ENCODE data around the gene SLC35D1.

The SLC35D1 gene

DNA sequence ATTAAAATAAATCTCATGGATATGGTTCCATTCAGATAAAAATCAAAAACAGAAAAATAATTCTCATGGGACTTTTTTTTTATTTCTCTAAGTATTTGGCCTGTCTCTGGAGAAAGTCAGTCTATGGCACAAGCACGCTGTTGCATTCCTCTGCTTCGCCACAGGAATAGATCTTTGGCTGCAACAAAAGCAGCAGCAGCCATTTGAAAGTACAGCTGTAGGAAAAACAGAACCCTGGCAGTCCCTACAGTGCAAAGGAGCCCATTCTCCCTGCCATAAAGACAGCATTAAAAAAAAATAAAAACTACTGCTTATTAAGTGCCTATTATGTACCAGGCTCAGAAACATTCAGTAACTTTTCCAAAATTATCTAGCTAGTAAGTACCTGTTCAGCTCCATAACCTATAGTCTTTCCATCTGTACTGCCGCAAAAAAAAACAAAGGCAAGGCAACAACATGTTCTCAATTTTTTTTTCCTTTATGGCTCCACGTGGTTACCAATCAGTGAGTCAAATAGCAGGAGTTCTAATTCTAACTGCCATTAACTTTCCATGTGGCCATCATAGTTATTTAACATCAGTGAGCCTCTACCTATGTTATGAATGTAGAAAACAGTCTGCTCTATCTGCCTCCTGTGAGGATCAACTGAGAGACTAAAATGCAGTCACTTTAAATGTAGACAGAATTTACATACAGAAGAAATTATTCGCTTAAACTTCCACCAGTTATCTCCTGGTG lies 22.7 kb downstream of the SLC35D1 start:
- TF ChIP-seq, protein P1, sequence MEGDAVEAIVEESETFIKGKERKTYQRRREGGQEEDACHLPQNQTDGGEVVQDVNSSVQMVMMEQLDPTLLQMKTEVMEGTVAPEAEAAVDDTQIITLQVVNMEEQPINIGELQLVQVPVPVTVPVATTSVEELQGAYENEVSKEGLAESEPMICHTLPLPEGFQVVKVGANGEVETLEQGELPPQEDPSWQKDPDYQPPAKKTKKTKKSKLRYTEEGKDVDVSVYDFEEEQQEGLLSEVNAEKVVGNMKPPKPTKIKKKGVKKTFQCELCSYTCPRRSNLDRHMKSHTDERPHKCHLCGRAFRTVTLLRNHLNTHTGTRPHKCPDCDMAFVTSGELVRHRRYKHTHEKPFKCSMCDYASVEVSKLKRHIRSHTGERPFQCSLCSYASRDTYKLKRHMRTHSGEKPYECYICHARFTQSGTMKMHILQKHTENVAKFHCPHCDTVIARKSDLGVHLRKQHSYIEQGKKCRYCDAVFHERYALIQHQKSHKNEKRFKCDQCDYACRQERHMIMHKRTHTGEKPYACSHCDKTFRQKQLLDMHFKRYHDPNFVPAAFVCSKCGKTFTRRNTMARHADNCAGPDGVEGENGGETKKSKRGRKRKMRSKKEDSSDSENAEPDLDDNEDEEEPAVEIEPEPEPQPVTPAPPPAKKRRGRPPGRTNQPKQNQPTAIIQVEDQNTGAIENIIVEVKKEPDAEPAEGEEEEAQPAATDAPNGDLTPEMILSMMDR (IDR thresholded peaks at IDR 0.05; ENCODE audit: unreplicated experiment in 3 of 3): no peak
- Mint-ChIP-seq H3K27ac (no peak overlapping the region), H3K9me3 (peaks cover 23% of the 10 kb centered on the region), H3K4me1 (no peaks in the 10 kb centered on the region), H3K4me3 (no peak overlapping the region), H3K27me3 (ENCODE audit: low read depth) (no peaks in the 10 kb centered on the region), H3K36me3 (ENCODE audit: low read depth) (peaks cover 72% of the 10 kb centered on the region)

DNA sequence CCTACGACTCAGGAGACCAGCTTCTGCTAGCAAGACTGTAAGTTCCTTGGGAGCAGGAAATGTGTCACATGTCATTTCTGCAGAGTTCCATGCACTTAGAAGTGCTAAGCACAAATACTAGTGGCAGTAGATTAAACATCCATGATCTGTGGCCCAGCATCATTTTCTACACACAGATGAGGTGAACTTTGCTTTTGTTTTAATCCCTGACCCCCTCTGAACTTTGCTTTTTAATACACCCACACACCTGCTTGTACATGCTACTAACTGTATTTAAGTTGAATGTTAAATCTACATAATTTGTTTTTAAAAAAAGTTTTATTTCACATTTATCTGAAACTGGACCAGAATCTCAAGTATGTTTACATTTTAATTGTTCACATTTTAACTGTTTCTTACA lies 24.5 kb downstream of the SLC35D1 start:
- Mint-ChIP-seq H3K9me3 (peaks cover 7% of the 10 kb centered on the region), H3K27ac (no peak overlapping the region), H3K27me3 (ENCODE audit: low read depth) (no peaks in the 10 kb centered on the region), H3K36me3 (ENCODE audit: low read depth) (peaks cover 71% of the 10 kb centered on the region), H3K4me3 (no peak overlapping the region), H3K4me1 (no peaks in the 10 kb centered on the region)
- TF ChIP-seq, protein P1 (IDR thresholded peaks at IDR 0.05; ENCODE audit: unreplicated experiment in 3 of 3): no peak

DNA sequence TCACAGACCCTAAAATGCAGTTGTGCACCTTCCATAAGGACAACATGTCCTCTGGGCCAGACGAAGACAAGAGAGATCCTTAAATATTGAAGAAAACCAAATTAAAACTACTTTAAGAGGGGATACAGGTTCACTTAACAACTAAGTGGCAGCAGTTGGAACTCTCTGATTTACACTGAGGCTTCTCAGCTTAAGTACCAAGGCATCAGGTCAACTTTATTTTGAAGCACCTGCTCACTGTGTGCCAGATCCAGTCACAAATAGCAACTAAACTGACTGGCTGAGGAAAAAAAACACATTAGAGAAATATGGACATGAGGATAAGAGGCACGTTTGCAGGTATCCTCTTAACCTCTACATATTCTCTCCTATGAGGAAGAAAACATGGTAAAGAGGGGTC lies 33.2 kb downstream of the SLC35D1 start:
- no peaks in the 10 kb centered on the region for H3K9me3 Mint-ChIP-seq
- peaks cover 57% of the 10 kb centered on the region for H3K36me3 Mint-ChIP-seq (ENCODE audit: low read depth)

DNA sequence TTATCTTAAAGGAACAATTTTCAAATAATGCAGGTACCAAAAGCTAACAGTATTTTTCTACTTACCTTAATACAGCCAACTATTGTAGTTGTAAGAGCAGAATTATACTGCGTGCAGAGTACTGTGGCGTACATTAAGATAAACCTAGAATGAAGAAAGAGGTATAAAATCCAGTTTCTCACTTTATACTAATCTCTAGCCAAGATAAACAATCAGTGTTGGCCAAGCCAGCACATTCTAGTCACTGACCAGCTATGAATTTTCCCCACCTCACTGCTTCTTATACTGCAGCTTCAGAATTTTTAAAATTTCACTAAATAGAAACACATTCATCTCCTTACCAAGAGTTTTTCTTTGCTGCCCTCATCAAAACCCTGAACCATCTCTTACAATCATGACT lies 33.6 kb downstream of the SLC35D1 start:
- Mint-ChIP-seq H3K4me1 (peaks cover 22% of the 10 kb centered on the region), H3K27me3 (ENCODE audit: low read depth) (no peaks in the 10 kb centered on the region), H3K9me3 (no peaks in the 10 kb centered on the region), H3K27ac (peak overlapping the region; percentile 77 to 89 (median 79)), H3K4me3 (no peak overlapping the region), H3K36me3 (ENCODE audit: low read depth) (peaks cover 53% of the 10 kb centered on the region)
- TF ChIP-seq, protein P1 (IDR thresholded peaks at IDR 0.05; ENCODE audit: unreplicated experiment in 3 of 3): no peak

More for the DNA sequence above, 33.2 kb downstream of the SLC35D1 start:
- no peak overlapping the region for H3K4me3 Mint-ChIP-seq
- peaks cover 22% of the 10 kb centered on the region for H3K4me1 Mint-ChIP-seq
- no peaks in the 10 kb centered on the region for H3K27me3 Mint-ChIP-seq (ENCODE audit: low read depth)
- TF ChIP-seq, protein P1 (IDR thresholded peaks at IDR 0.05; ENCODE audit: unreplicated experiment in 3 of 3): no peak
- peak overlapping the region; percentile 8 to 79 (median 77) for H3K27ac Mint-ChIP-seq

DNA sequence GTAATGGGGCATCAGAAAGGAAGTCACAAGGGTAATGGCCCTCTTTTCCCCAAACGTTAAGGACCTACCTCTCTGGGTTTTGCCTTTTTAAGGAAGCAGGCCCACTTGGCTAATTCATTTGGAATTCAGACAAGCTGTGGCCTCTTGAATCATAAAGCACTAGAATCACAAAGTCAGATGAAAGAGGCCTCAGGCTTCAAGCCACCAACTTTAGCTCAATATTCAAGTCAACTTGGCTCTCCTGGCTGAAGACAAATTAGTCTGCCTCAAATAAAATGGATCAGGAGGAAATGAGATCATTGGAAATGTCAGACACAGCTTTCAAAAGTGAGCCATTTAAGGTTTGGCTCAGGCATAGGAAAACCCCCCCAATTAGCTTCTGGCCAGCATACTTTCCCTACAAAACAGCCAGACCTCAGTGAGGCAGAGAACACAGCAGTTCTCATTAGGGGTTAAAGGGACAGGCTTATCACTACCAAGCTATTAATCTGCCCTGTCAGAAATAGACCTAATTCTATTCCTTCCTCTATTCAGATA lies 34.3 kb downstream of the SLC35D1 start:
- Mint-ChIP-seq H3K4me3 (no peak overlapping the region), H3K36me3 (ENCODE audit: low read depth) (peaks cover 46% of the 10 kb centered on the region), H3K4me1 (peaks cover 22% of the 10 kb centered on the region), H3K27ac (peak overlapping the region; percentile 77 to 89 (median 79)), H3K9me3 (no peaks in the 10 kb centered on the region), H3K27me3 (ENCODE audit: low read depth) (no peaks in the 10 kb centered on the region)
- TF ChIP-seq, protein P1 (IDR thresholded peaks at IDR 0.05; ENCODE audit: unreplicated experiment in 3 of 3): no peak

DNA sequence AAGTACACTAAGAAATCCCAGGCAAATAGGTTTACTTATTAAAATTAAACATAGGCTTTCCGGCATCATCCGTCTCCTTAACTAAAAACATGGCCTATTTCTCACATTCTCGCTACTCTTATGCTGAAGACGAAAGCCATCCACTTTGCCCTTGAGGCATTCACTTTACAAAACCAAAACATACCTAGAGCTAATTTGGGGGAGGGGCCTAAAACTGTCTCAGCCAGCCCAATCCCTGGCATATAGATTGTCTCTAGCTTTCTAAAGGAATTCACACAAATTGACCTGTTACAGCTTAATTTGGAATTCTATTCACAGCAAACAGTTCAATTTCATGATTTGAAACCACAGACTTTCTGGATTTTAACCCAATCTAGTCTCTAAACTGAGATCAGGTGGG lies 34.8 kb downstream of the SLC35D1 start:
- H3K27me3 Mint-ChIP-seq (ENCODE audit: low read depth): no peaks in the 10 kb centered on the region
- peaks cover 22% of the 10 kb centered on the region for H3K4me1 Mint-ChIP-seq
- H3K36me3 Mint-ChIP-seq (ENCODE audit: low read depth): peaks cover 42% of the 10 kb centered on the region
- no peaks in the 10 kb centered on the region for H3K9me3 Mint-ChIP-seq
- peak overlapping the region; percentile 77 to 89 (median 79) for H3K27ac Mint-ChIP-seq
- TF ChIP-seq, protein P1 (IDR thresholded peaks at IDR 0.05; ENCODE audit: unreplicated experiment in 3 of 3): no peak
- H3K4me3 Mint-ChIP-seq: no peak overlapping the region
